Esophagus muscularis mucosa (tissue), 4 donors: Measurements from ENCODE around the gene SAXO1. TPM values are rescaled to one million over a fixed set of nuclear protein-coding genes. Genes with fewer than 3 reads are reported as not detected.

ENCODE experiments used
- DNase-seq: peaks from one replicate; pipeline ENCODE4 v3.0.0-alpha.2; 2017; ENCODE audit errors: extremely low spot score
- H3K27ac ChIP-seq, 4 donors: fragments of 200-600 bp; sonication (generic); replicated peaks in 1 of 4; 1 replicate in 3 of 4; 2 replicates in 1 of 4; pipeline ENCODE4 v1.5.1; 2016 to 2019; ENCODE audit warnings: mild to moderate bottlenecking in 1 of 4
- H3K27me3 ChIP-seq, 4 donors: fragments of 200-600 bp; sonication (generic); one replicate each; pipeline versions ENCODE4 v1.5.1 to v1.6.0; 2016 to 2019
- H3K36me3 ChIP-seq, 4 donors: fragments of 200-600 bp; sonication (generic); one replicate each; pipeline ENCODE4 v1.5.1; 2016 to 2019
- H3K4me1 ChIP-seq, 4 donors: fragments of 200-600 bp; sonication (generic); one replicate each; pipeline ENCODE4 v1.5.1; 2016 to 2019
- H3K4me3 ChIP-seq, 4 donors: fragments of 200-600 bp; sonication (generic); 1 replicate in 2 of 4; 2 replicates in 2 of 4; pipeline ENCODE4 v1.5.1; 2016 to 2019; ENCODE audit warnings: mild to moderate bottlenecking in 4 of 4, moderate library complexity in 1 of 4
- H3K9me3 ChIP-seq, 4 donors: fragments of 200-600 bp; sonication (generic); 1 replicate in 3 of 4; 2 replicates in 1 of 4; pipeline ENCODE4 v1.5.1; 2016 to 2019
- CTCF ChIP-seq, 3 experiments: fragments of 200-600 bp in 2 of 3; fragments of 450-650 bp in 1 of 3; sonication (generic) in 2 of 3; IDR thresholded peaks; one replicate each; pipeline ENCODE4 v1.5.1; 2017 to 2019; ENCODE audit warnings: antibody characterized with exemption in 3 of 3, mild to moderate bottlenecking in 2 of 3, moderate library complexity in 1 of 3
- EP300 ChIP-seq: sonication (generic); formaldehyde crosslinking; IDR thresholded peaks from one replicate; pipeline ENCODE4 v1.6.1; 2017; ENCODE audit warnings: antibody characterized with exemption
- POLR2A ChIP-seq: fragments of 450-650 bp; IDR thresholded peaks from one replicate; pipeline ENCODE4 v1.6.1; 2017; ENCODE audit warnings: antibody characterized with exemption, moderate library complexity, mild to moderate bottlenecking, low read depth
- POLR2AphosphoS5 ChIP-seq, 2 donors: sonication (generic); formaldehyde crosslinking; IDR thresholded peaks; one replicate each; pipeline ENCODE4 v1.6.1; 2017; ENCODE audit warnings: antibody characterized with exemption in 2 of 2
- WGBS: methylation state at CpG from one replicate; pipeline ENCODE4 v1.1.5; 2018; 5-methylcytosine and 5-hydroxymethylcytosine counted together
- intact Hi-C: fragments of 100-400 bp; cut with DNase I; formaldehyde crosslinking; loops from one replicate; pipeline ENCODE4 v1.15.1; 2023
- small RNA-seq, 3 donors: library from RNA; depleted of rRNA; stranded (forward); fragments of <200 nt; gene quantifications; one replicate each; pipeline ENCODE3, GENCODE V24; 2016
- total RNA-seq, 4 donors: library from RNA; depleted of rRNA; stranded (reverse); fragments of >200 nt; gene quantifications; one replicate each; pipeline versions ENCODE4 v1.1.0 to v1.2.1, GENCODE V29; 2016

The SAXO1 gene
- total RNA-seq, 4 donors from 2014 or later = 0.11 to 0.17 TPM; not detected in 2

- intact Hi-C loops = no loop called here
- Histone ChIP-seq H3K9me3 (peaks cover 0 to 5% (median 0%) of the 10 kb centered on the region in 4 donors), H3K4me3 (no peak overlapping the region), H3K27me3 (no peaks in the 10 kb centered on the region), H3K27ac (no peak overlapping the region), H3K4me1 (peaks cover 0 to 3% (median 0%) of the 10 kb centered on the region in 4 donors), H3K36me3 (peaks cover 0 to 44% (median 8%) of the 10 kb centered on the region in 4 donors)
- no peak for TF ChIP-seq EP300
- TF ChIP-seq POLR2A = no peak
- TF ChIP-seq POLR2AphosphoS5 (IDR thresholded peaks at IDR 0.05) = no peak
- TF ChIP-seq CTCF (IDR thresholded peaks at IDR 0.05) = no peak
- 89% methylated on average over 1 of the region's 1 CpG for WGBS
- no peak for DNase-seq
Observed at GRCh38 chr9:18887546-18887945, 145.5 kb downstream of the SAXO1 start.

DNA sequence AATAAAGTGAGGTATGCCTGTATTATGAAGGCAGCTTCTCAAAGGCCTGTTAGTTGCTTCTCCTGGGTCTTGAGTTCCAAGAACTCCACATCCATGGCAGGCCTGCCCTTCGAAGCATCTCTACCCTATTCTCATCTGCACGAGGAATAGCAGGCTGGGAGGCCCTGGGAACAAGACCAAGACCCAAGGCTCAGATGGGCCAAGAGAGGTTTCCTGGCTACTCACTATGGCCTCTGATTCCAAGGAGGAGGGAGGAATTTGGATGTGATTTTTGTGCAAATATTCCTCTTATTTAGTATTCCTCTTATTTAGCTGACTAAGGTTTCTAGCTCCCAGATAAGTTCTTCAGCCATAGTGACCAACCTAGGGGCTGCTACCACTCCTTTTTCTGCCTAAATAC, 151.3 kb downstream of the SAXO1 start:
- H3K9me3 ChIP-seq = peaks cover 0 to 5% (median 0%) of the 10 kb centered on the region in 4 donors
- WGBS = 83% methylated on average over 2 of the region's 2 CpGs
- peaks cover 0 to 10% (median 0%) of the 10 kb centered on the region in 4 donors for H3K36me3 ChIP-seq
- no peak overlapping the region for H3K27ac ChIP-seq
- no peak overlapping the region for H3K4me3 ChIP-seq
- TF ChIP-seq EP300 = no peak
- TF ChIP-seq POLR2AphosphoS5 (IDR thresholded peaks at IDR 0.05) = no peak
- TF ChIP-seq CTCF (IDR thresholded peaks at IDR 0.05) = no peak
- no peak for TF ChIP-seq POLR2A
- H3K4me1 ChIP-seq = no peaks in the 10 kb centered on the region
- intact Hi-C loops = no loop called here
- no peak for DNase-seq
- no peaks in the 10 kb centered on the region for H3K27me3 ChIP-seq

- Histone ChIP-seq H3K36me3 (peaks cover 0 to 6% (median 0%) of the 10 kb centered on the region in 4 donors), H3K9me3 (peaks cover 0 to under 1% (median 0%) of the 10 kb centered on the region in 4 donors), H3K27me3 (no peaks in the 10 kb centered on the region), H3K4me3 (no peak overlapping the region), H3K4me1 (no peaks in the 10 kb centered on the region), H3K27ac (no peak overlapping the region)
- no peak for DNase-seq
- TF ChIP-seq POLR2A = no peak
- no peak for TF ChIP-seq EP300
- no peak for TF ChIP-seq POLR2AphosphoS5 (IDR thresholded peaks at IDR 0.05)
- TF ChIP-seq CTCF (IDR thresholded peaks at IDR 0.05) = no peak
- intact Hi-C loops = no loop called here
- WGBS = 100% methylated on average over 3 of the region's 3 CpGs
Observed at GRCh38 chr9:18877984-18878383, 155.0 kb downstream of the SAXO1 start.

Small RNA genes lying within 50 kb of the gene (small RNA-seq; reads per million reads assigned to genes)
- gene RNU6-264P = 0 reads per million in 3 donors
- gene SCARNA8 = 9.5 to 20.3 (median 13.0) reads per million in 3 donors

Other genes with a start within 250 kb of the SAXO1 start
- gene RRAGA, start 16.2 kb upstream of the SAXO1 start, total RNA-seq = 10 to 100 TPM; 51.0 to 94.3 (median 70.0) TPM
- 1 to 10 TPM; 7.1 to 8.7 (median 7.3) TPM for gene HAUS6, start 69.7 kb upstream of the SAXO1 start, total RNA-seq
- gene PLIN2, start 94.3 kb upstream of the SAXO1 start, total RNA-seq = 100 to 1,000 TPM in 2 of 4 donors, 10 to 100 TPM in 2; 40.7 to 126 (median 83.6) TPM
- 10 to 100 TPM; 59.1 to 97.3 (median 88.1) TPM for gene DENND4C, start 197.5 kb upstream of the SAXO1 start, total RNA-seq